ENCODE data around the gene AMOTL2.
A peak's percentile ranks its signal among the peaks of the same experiment; 100 is the strongest.

The AMOTL2 gene

DNA sequence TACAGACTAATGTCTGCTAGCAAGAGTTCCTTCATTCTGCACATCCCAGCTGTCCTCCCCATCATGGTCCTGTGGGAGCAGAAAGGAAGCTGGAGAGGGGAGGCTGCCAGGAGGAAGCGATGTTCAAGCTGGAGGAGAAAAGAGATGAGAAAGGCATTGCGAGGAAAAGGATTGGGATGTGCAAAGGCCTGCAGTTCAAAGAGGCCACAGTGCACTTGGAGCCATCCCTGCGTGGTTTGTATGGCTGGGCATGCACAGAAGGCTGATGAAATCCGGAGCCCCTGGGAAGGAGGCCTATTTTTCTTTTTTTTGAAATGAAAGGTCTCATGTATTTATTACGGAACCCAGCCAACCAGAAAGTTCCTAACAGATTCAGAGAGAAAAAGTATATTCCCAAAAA lies 22.8 kb downstream of the AMOTL2 start:
- peak; percentile 10 for DNase-seq

- peak; percentile 33 for DNase-seq
These were observed 23.4 kb downstream of the AMOTL2 start for GRCh38 chr3:134350861-134351311.

DNA sequence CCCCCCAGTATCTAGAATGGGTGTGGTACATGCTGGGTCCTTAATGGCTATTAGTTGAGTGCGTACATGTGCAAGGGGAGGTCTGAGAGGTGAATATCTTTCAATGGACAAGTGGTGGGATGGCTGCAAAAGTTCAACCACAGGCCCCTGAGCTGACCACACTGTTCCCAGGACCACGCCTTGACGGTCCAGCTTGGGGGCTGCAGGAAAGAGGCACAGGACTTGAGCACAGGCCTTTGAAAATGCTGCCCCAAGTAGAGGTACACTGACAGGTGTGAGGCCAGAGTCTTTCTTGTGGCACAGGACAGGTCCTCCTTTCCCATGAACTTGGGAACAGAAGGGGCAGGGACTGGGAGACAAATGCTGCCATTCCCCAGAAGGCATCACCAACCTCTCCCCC lies 24.0 kb downstream of the AMOTL2 start:
- peak; percentile 14 for DNase-seq

GRCh38 chr3:134348524-134348923 lies 25.7 kb downstream of the AMOTL2 start:
- DNase-seq, result peak; percentile 39

DNA sequence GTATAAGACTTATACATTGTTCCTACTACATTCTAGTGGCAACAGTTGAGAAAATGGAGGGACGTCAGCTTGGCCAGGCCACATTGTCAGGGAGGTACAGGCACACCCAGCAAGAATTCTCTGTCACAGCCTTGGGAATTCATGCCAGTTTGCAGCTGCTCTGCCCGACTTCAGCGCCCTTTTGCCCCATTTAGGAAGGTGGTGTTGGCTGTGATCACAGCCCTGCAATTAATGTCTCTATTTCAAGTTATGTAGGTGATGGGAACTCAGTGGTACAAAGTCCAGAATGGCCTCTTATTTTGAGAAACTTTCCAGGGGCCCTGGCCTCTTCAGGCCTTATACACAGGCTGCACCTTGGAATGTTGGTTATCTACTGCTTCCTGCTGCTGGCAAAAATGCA lies 26.7 kb downstream of the AMOTL2 start:
- DNase-seq, result no peak

GRCh38 chr3:134346744-134347143 lies 27.5 kb downstream of the AMOTL2 start:
- DNase-seq, result no peak

DNA sequence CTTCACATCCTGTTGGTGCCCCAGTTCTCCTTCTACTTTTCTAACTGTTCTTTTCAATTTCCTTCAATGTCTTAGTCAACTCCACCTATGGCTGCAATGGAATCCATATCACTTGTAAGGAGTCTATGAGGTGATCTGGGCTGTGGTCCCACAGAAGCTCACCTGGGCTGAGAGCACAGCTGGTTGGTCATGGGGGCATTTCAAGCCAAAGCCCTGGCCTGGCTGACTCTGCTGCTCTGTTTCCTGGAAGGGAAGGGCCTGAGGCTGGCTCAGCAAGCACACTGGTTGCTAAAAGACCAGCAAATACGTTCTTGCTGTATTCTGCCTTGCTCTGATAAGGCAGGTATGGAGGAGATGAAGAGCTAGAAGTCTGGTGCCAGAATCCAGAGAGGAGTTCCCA lies 29.0 kb downstream of the AMOTL2 start:
- DNase-seq, result peak; percentile 46

- peak; percentile 1 for DNase-seq
These were observed 29.7 kb downstream of the AMOTL2 start for GRCh38 chr3:134344560-134344959.

DNA sequence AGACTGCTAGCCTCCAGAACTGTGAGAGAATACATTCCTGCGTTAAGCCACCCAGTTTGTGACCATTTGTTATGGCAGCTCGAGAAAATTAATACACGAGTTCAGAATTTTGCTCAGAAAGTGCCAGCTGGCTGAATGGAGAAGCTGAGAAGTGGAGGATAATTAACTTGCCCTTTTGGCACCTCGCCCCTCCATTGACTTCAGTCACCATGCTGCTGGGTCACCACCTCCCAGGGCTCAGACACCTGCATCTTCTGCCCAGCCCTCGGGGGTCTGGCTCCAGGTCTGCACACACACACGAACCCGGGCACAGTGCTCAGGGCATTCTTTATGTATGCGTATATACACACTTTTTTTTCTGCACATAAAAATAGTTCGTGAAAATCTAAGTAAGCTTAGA lies 32.0 kb downstream of the AMOTL2 start:
- DNase-seq, result peak; percentile 37

GRCh38 chr3:134341389-134341788 lies 32.9 kb downstream of the AMOTL2 start:
- DNase-seq, result peak; percentile 53

GRCh38 chr3:134340982-134341365 lies 33.3 kb downstream of the AMOTL2 start:
- no peak for DNase-seq

GRCh38 chr3:134340362-134340981 lies 33.8 kb downstream of the AMOTL2 start:
- DNase-seq, result no peak

- DNase-seq, result peak; percentile 22
These were observed 34.3 kb downstream of the AMOTL2 start for GRCh38 chr3:134339913-134340312.

DNA sequence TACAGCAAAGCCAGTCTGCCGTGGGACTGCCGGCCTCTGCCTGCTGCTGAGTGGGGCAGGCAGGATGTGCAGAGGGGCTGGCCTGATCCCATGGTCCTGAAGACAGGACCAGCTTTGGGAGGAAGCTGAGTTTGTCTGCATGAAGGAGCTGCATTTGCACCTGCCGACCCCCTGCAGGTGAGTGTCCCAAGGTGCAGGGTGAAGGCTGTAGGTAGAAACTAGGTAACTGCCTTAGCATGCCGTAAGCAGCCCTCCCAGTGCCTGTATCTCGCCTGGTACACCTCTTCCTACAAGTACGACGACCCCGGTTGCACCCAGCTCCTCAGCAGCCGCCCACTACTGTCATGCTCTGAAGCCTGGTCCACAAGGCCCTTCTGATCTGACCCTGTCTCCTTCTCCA lies 34.9 kb downstream of the AMOTL2 start:
- peak; percentile 47 for DNase-seq

DNA sequence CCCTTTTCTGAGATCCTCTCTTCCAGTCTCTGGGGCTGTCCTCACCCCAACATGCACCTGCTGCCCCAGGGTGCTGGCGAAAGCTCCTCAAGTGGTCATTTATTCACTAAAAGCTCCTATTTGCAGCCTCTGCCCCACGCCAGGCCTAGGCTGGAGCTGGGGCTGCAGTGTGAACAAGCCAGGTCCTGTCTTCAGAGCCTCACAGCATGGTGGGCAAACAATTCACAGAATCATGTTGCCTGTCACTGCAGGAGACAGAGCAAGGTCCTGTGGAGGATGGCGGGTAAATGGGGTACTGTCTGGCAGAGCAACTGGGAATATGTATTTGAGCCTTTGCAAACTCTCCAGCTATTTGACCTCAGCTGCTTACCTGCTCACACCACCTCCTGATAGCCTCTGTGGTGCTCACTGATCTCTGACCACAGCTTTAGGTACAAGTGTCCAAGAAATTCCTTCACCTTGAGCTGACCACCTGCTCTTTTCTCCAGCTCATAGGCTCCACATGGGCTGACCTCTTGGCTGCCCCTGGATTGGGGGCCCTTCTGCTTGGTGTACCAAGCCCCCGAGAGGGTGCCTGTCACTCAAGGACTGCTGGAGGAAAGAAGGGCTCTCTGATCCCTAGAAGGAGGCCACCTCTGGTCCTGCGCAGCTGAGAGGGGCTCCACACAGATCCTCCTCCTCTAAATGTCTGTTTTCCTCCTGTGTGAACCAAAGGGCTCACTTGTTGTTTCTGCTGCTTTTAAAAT lies 35.6 kb downstream of the AMOTL2 start:
- peak; percentile 43 for DNase-seq

- DNase-seq, result no peak
These were observed 36.1 kb downstream of the AMOTL2 start for GRCh38 chr3:134338201-134338512.

- DNase-seq, result peak; percentile 46
These were observed 36.6 kb downstream of the AMOTL2 start for GRCh38 chr3:134337511-134338200.

DNA sequence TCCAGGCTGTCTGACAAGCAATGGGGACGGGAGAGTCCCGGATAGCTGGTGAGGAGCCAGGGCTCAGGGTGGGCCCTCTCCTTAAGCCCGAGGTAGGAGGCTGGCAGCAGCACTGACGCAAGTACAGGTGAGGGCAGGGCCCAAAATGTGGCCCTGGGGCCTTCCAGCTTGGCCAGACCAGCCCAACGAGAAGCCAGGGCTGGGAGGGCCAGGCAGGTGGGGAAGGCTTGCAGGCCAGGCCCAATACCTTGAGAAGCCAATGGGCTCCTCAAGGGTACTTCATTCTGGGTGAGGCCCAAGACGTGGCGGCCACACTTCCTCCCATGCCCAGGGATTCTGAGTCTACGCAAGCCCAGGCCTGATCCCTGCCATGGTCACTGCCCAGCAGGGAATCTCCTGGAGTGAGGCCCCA lies 37.2 kb downstream of the AMOTL2 start:
- no peak for DNase-seq

- DNase-seq, result no peak
These were observed 37.7 kb downstream of the AMOTL2 start for GRCh38 chr3:134336587-134336986.

DNA sequence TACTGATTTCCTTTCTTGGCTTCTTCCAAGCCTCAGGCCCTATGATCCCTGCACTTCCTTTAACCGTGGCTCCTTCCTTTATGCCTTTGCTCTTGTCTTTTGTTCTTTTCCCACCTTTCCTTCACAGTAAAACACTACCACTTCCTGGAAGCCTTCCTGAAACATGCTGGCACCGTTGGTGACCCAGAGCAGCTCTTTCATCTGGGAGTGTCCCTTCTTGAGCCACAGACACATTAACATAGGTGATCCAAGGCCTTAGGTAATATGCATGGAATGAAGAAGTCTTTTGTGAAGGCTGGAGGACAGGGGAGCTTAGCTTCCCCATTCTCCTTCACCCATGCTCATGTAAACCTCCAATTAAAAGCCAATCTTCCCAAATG lies 39.4 kb downstream of the AMOTL2 start:
- DNase-seq, result no peak

DNA sequence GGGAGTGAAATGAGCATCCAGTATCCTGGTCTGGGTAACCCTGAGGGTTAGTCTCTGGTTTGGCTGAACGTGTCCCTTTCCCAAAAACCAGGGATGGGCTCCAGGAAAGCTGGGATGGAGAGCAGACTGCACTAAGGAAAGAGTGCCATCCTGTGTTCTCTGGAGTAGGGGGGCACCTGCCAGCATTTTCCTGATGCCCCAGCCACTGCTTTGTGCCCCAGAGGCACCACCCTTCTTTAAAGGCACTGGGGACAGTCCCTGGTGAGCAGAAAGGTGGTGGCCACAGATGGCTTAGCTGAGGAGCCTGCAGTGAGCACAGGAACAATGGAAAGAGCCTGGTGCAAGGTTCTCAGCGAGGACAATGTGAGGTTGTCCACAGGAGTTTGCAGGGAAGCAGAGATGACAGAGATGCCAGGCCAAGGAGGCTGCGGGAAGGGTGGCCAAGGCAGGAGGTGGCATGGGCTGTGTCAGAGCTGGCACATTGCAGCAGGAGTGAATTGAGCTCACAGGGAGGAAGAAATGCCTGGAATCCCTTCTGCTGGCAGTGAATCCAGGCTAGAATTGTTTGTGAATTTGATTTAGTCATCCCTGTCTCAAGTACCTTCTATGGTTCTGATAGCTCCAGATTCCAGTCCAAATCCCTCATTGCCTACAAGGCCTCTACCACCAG lies 39.9 kb downstream of the AMOTL2 start:
- DNase-seq, result no peak

- peak; percentile 24 for DNase-seq
These were observed 40.6 kb downstream of the AMOTL2 start for GRCh38 chr3:134333522-134334181.

DNA sequence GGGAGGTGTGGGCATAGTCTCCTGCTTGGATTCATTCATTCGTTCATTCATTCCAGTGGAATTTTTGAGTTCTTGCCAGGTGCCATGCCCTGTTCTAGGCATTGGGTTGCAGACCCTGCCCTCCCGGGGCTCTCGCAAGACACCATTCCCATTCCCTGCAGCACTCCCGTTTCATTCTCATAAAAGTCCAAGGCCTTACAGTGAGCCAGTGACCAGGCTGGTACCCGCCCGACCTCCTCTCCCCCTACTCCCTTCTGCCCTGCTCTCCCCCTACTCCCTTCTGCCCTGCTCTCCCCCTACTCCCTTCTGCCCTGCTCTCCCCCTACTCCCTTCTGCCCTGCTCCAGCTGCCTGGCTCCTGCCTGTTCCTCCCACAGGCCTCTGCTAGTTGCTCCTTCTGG lies 41.9 kb downstream of the AMOTL2 start:
- peak; percentile 42 for DNase-seq
